GM23248 (cell line): ENCODE measurements around the gene GALNT18. TPM values are rescaled to one million over a fixed set of nuclear protein-coding genes. Genes with fewer than 3 reads are reported as not detected.

Source experiments
- DNase-seq: peaks from one replicate; pipeline ENCODE4 v3.0.0-alpha.2; 2015
- H2AFZ ChIP-seq: fragments of 200-600 bp; sonication (generic); 2 replicates; pipeline ENCODE4 v1.6.1; 2016; ENCODE audit warnings: antibody characterized with exemption
- H3F3A ChIP-seq: fragments of 200-600 bp; sonication (generic); 2 replicates; pipeline ENCODE4 v1.6.1; 2016; ENCODE audit warnings: mild to moderate bottlenecking, antibody characterized with exemption, mixed run types; ENCODE audit not compliant: insufficient read depth
- H3K27ac ChIP-seq: fragments of 200-600 bp; sonication (generic); 2 replicates; pipeline ENCODE4 v1.5.1; 2016; ENCODE audit warnings: mild to moderate bottlenecking
- H3K27me3 ChIP-seq: fragments of 200-600 bp; sonication (generic); replicated peaks from 2 replicates; pipeline ENCODE4 v1.6.1; 2016; ENCODE audit warnings: mild to moderate bottlenecking; ENCODE audit not compliant: insufficient read depth
- H3K36me3 ChIP-seq: fragments of 200-600 bp; sonication (generic); 2 replicates; pipeline ENCODE4 v1.6.1; 2016; ENCODE audit warnings: low read depth, mild to moderate bottlenecking
- H3K4me1 ChIP-seq: fragments of 200-600 bp; sonication (generic); 2 replicates; pipeline ENCODE4 v1.6.1; 2016; ENCODE audit warnings: mild to moderate bottlenecking; ENCODE audit not compliant: insufficient read depth
- H3K4me2 ChIP-seq: fragments of 200-600 bp; sonication (generic); one replicate; pipeline ENCODE4 v1.6.1; 2016; ENCODE audit warnings: mild to moderate bottlenecking; ENCODE audit not compliant: unreplicated experiment
- H3K4me3 ChIP-seq: fragments of 200-600 bp; sonication (generic); 2 replicates; pipeline ENCODE4 v1.5.1; 2016; ENCODE audit warnings: mild to moderate bottlenecking
- H3K79me2 ChIP-seq: fragments of 200-600 bp; sonication (generic); 2 replicates; pipeline ENCODE4 v1.6.1; 2016; ENCODE audit warnings: mild to moderate bottlenecking; ENCODE audit not compliant: insufficient read depth
- H3K9ac ChIP-seq: fragments of 200-600 bp; sonication (generic); 2 replicates; pipeline ENCODE4 v1.6.1; 2016; ENCODE audit warnings: mild to moderate bottlenecking
- H3K9me2 ChIP-seq: fragments of 200-600 bp; sonication (generic); 2 replicates; pipeline ENCODE4 v1.6.1; 2016; ENCODE audit warnings: mixed run types, mild to moderate bottlenecking, moderate library complexity; ENCODE audit not compliant: insufficient read depth
- H3K9me3 ChIP-seq: fragments of 200-600 bp; sonication (generic); one replicate; pipeline ENCODE4 v1.6.1; 2017; ENCODE audit warnings: low read depth
- H4K20me1 ChIP-seq: fragments of 200-600 bp; sonication (generic); 2 replicates; pipeline ENCODE4 v1.6.0; 2016; ENCODE audit not compliant: insufficient read depth
- EZH2 ChIP-seq: fragments of 200-600 bp; sonication (generic); IDR thresholded peaks from 2 replicates; pipeline ENCODE4 v1.6.1; 2018; ENCODE audit warnings: antibody characterized with exemption, mild to moderate bottlenecking; ENCODE audit not compliant: insufficient read depth, poor library complexity, severe bottlenecking
- EZH2phosphoT487 ChIP-seq: fragments of 200-600 bp; sonication (generic); IDR thresholded peaks from 2 replicates; pipeline ENCODE4 v1.6.1; 2018; ENCODE audit warnings: antibody characterized with exemption, moderate library complexity, mild to moderate bottlenecking, low read depth; ENCODE audit not compliant: insufficient read depth
- WGBS, 2 experiments: methylation state at CpG; one replicate each; pipeline ENCODE4 v1.1.6; 2015 to 2017; ENCODE audit warnings: low lambda C conversion rate in 2 of 2, low coverage in 1 of 2; ENCODE audit errors: missing lambda C conversion rate in 2 of 2; 5-methylcytosine and 5-hydroxymethylcytosine counted together
- in situ Hi-C: fragments of 300-500 bp; cut with MboI; formaldehyde crosslinking; loops from 2 replicates; pipeline ENCODE4 v1.15.0; 2020
- polyA plus RNA-seq: library from polyadenylated mRNA; unstranded; fragments of >200 nt; fragmentation: Nextera tagmentation; extraction: Ambion mirVana; gene quantifications from 2 replicates; pipeline ENCODE4 v1.2.1, GENCODE V29; 2016
- total RNA-seq: library from RNA; depleted of rRNA; stranded (reverse); fragments of >200 nt; shearing (Covaris generic); gene quantifications from 2 replicates; pipeline ENCODE4 v1.2.3, GENCODE V29; 2014

GALNT18 gene
- total and polyA plus RNA-seq, 2 experiments from 2014 or later, result 4.1 to 5.6 TPM

DNA sequence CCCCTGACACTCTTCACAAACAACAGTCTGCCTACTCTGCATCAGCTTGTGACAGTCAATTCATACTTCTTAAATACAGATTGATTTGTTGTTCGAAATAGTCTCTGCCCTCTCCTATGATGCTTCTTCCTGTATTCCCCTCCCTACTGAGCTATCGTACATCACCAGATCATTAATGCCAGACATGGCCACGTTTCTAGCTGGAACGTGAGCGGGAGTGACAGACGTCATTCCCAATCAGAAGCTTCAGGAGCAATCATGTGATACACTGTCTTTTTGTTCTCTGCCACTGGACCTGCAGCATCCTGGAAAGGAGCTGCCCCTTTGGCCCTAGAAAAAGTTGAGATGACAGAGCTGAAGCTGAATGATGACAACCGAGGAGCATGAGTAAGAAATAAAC, 317.3 kb downstream of the GALNT18 start:
- no peaks in the 10 kb centered on the region for H3K36me3 ChIP-seq
- no peak overlapping the region for H3K9ac ChIP-seq
- H3K4me1 ChIP-seq, result no peaks in the 10 kb centered on the region
- H3F3A ChIP-seq, result no peaks in the 10 kb centered on the region
- TF ChIP-seq EZH2 (no peak), EZH2phosphoT487 (no peak)
- H3K4me2 ChIP-seq, result no peak overlapping the region
- H2AFZ ChIP-seq, result no peak overlapping the region
- no peaks in the 10 kb centered on the region for H4K20me1 ChIP-seq
- no peak overlapping the region for H3K4me3 ChIP-seq
- in situ Hi-C loops, result no loop called here
- H3K9me2 ChIP-seq, result no peaks in the 10 kb centered on the region
- 64 to 68% methylated on average over 7 of the region's 7 CpGs for WGBS, 2 experiments
- H3K27me3 ChIP-seq, result no peaks in the 10 kb centered on the region
- no peaks in the 10 kb centered on the region for H3K79me2 ChIP-seq
- no peak for DNase-seq
- no peaks in the 10 kb centered on the region for H3K9me3 ChIP-seq
- no peak overlapping the region for H3K27ac ChIP-seq

DNA sequence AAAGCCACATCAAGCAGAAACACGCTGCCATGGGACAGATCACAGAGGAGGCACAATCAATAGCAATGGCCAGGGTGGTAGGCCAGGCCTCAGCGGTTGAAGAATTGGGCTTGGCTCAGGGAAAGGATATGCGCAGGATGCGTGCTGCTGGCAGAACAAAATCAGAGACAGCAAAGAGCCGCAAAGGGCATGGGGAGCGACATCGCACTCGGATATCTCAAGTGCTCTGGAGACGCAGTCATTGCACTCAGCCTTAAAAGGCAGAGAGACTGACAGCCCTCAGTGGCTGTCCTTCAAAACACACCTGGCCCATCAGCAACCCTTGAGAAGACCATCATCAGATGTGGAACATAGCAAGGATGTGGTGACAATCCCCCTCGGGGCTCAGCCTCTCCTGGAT, 319.2 kb downstream of the GALNT18 start:
- H3K27me3 ChIP-seq, result no peaks in the 10 kb centered on the region
- no peak for TF ChIP-seq EZH2
- TF ChIP-seq EZH2phosphoT487, result no peak
- H3K9me3 ChIP-seq, result no peaks in the 10 kb centered on the region
- no peaks in the 10 kb centered on the region for H4K20me1 ChIP-seq
- in situ Hi-C loops, result no loop called here
- H3K4me2 ChIP-seq, result no peak overlapping the region
- H3K27ac ChIP-seq, result no peak overlapping the region
- no peaks in the 10 kb centered on the region for H3F3A ChIP-seq
- no peak for DNase-seq
- H3K9ac ChIP-seq, result no peak overlapping the region
- H3K9me2 ChIP-seq, result no peaks in the 10 kb centered on the region
- no peaks in the 10 kb centered on the region for H3K79me2 ChIP-seq
- WGBS, 2 experiments, result 75 to 79% methylated on average over 10 of the region's 10 CpGs
- no peak overlapping the region for H3K4me3 ChIP-seq
- no peak overlapping the region for H2AFZ ChIP-seq
- no peaks in the 10 kb centered on the region for H3K4me1 ChIP-seq
- no peaks in the 10 kb centered on the region for H3K36me3 ChIP-seq

DNA sequence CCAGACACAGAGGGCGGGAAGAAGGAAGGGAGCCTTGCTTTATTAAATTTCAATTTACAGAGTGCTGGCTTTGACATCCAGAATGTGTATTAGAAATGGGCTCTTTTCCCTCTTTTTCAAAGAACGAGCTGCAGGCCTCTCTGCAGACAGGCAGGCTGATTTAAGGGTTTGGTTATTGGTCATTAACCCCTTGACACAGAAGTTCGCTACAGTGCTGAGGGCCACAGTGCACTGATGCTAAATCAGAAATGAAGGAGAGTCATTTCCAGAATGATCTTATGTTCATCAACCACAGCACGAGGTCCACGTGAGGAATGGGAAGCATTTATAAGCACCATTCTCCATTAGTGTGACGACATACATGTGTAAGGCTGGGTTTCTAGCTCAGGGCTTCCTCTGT, 320.6 kb downstream of the GALNT18 start:
- in situ Hi-C loops, result no loop called here
- no peaks in the 10 kb centered on the region for H3K4me1 ChIP-seq
- TF ChIP-seq EZH2, result no peak
- H3F3A ChIP-seq, result no peaks in the 10 kb centered on the region
- no peak overlapping the region for H2AFZ ChIP-seq
- H3K9ac ChIP-seq, result no peak overlapping the region
- H3K27ac ChIP-seq, result no peak overlapping the region
- no peaks in the 10 kb centered on the region for H3K27me3 ChIP-seq
- no peak overlapping the region for H3K4me3 ChIP-seq
- 34 to 39% methylated on average over 6 of the region's 6 CpGs for WGBS, 2 experiments
- no peak overlapping the region for H3K4me2 ChIP-seq
- H3K9me3 ChIP-seq, result no peaks in the 10 kb centered on the region
- H3K9me2 ChIP-seq, result no peaks in the 10 kb centered on the region
- no peak for DNase-seq
- no peaks in the 10 kb centered on the region for H3K79me2 ChIP-seq
- no peaks in the 10 kb centered on the region for H3K36me3 ChIP-seq
- H4K20me1 ChIP-seq, result no peaks in the 10 kb centered on the region

DNA sequence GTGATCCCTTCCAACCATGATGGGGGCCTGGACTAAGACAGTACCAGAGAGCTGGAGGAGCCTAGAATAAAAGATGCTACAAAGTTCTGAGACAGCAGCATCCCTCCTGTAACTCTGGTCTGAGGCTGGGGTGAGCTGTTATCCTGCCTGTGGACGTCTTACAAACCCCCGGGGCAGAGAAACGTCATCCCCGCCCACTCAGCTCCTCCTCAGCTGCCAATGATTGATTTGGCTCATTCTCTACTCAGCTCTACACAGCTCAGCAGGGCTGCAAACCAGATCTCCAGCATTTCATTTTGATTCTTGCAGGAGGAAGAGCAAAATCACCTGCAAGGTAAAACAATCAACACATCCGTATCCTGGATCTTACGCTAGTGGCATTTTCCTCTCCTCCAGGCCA, 324.2 kb downstream of the GALNT18 start:
- in situ Hi-C loops, result no loop called here
- no peaks in the 10 kb centered on the region for H3K79me2 ChIP-seq
- no peak for TF ChIP-seq EZH2
- no peak for TF ChIP-seq EZH2phosphoT487
- no peaks in the 10 kb centered on the region for H3K9me2 ChIP-seq
- no peak overlapping the region for H3K4me2 ChIP-seq
- no peaks in the 10 kb centered on the region for H3K36me3 ChIP-seq
- WGBS, 2 experiments, result 35 to 45% methylated on average over 6 of the region's 6 CpGs
- peak; percentile 22 for DNase-seq
- H3F3A ChIP-seq, result no peaks in the 10 kb centered on the region
- H3K27ac ChIP-seq, result no peak overlapping the region
- no peak overlapping the region for H2AFZ ChIP-seq
- no peak overlapping the region for H3K9ac ChIP-seq
- H3K27me3 ChIP-seq, result no peaks in the 10 kb centered on the region
- H3K9me3 ChIP-seq, result no peaks in the 10 kb centered on the region
- H4K20me1 ChIP-seq, result no peaks in the 10 kb centered on the region
- H3K4me3 ChIP-seq, result no peak overlapping the region
- H3K4me1 ChIP-seq, result no peaks in the 10 kb centered on the region

DNA sequence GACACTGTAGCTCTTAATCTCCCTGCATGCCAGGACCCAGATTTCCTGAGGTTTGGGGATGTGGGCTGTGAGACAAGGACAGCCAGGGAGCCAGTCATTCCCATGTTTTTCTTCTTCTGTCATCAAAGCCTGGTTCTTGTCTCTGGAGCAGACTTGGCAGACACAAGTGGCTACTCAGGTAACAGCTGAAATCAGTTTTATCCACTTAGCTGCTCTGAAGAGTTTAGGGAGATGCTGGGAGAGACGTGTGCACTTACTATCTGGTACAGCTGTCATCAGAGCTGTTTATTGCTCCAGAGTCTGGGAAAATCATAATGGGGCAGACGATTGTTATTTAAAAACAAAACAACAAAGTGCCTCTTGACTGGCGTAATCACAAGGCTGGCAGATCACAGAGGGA, 325.4 kb downstream of the GALNT18 start:
- 43 to 44% methylated on average over 3 of the region's 3 CpGs for WGBS, 2 experiments
- Histone ChIP-seq H3K9ac (no peak overlapping the region), H3K79me2 (no peaks in the 10 kb centered on the region), H3F3A (no peaks in the 10 kb centered on the region), H3K9me2 (no peaks in the 10 kb centered on the region), H3K4me3 (no peak overlapping the region), H3K4me2 (no peak overlapping the region), H3K27me3 (no peaks in the 10 kb centered on the region), H3K4me1 (no peaks in the 10 kb centered on the region), H4K20me1 (no peaks in the 10 kb centered on the region), H3K27ac (no peak overlapping the region), H3K36me3 (no peaks in the 10 kb centered on the region), H2AFZ (no peak overlapping the region), H3K9me3 (no peaks in the 10 kb centered on the region)
- no peak for DNase-seq
- in situ Hi-C loops, result no loop called here
- no peak for TF ChIP-seq EZH2phosphoT487
- TF ChIP-seq EZH2, result no peak
